ENCODE results near the gene EDNRA.

DNA sequence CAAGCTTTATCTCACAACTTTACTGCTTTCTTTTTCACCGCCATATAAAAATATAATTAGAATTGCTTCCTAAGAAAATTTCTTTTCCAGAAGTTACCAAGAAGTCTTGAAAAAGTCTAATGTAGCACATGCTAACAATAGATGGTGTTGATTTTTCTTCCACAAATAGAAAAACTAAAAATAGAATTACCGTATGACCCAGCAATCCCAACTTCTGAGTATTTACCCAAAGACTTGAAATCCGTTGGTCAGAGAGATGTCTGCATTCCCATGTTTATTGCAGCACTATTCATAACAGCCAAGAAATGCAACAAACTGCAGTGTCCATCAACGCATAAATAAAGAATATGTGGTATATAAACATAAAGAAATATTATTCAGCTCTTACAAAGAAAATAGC, 17.8 kb upstream of the EDNRA start:
- TF ChIP-seq, protein P1, sequence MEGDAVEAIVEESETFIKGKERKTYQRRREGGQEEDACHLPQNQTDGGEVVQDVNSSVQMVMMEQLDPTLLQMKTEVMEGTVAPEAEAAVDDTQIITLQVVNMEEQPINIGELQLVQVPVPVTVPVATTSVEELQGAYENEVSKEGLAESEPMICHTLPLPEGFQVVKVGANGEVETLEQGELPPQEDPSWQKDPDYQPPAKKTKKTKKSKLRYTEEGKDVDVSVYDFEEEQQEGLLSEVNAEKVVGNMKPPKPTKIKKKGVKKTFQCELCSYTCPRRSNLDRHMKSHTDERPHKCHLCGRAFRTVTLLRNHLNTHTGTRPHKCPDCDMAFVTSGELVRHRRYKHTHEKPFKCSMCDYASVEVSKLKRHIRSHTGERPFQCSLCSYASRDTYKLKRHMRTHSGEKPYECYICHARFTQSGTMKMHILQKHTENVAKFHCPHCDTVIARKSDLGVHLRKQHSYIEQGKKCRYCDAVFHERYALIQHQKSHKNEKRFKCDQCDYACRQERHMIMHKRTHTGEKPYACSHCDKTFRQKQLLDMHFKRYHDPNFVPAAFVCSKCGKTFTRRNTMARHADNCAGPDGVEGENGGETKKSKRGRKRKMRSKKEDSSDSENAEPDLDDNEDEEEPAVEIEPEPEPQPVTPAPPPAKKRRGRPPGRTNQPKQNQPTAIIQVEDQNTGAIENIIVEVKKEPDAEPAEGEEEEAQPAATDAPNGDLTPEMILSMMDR (IDR thresholded peaks at IDR 0.05): no peak
- no peak for TF ChIP-seq POLR2A (IDR thresholded peaks at IDR 0.05)

Measured in heart left ventricle (tissue), 13 donors.